ENCODE measurements around the gene ZMAT5. TPM values are rescaled to one million over a fixed set of nuclear protein-coding genes. Genes with fewer than 3 reads are reported as not detected.

ZMAT5 gene
- total RNA-seq, 1 experiment from 2014 or later, result 13.4 TPM

GRCh38 chr22:29731058-29731850, 35.6 kb downstream of the ZMAT5 start:
- H3K9me3 Mint-ChIP-seq, result no peaks in the 10 kb centered on the region
- no peak overlapping the region for H3K4me3 Mint-ChIP-seq
- peaks cover 12% of the 10 kb centered on the region for H3K4me1 Mint-ChIP-seq
- DNase-seq (ENCODE audit: low spot score) (no peak), ATAC-seq (no peak)
- H3K36me3 Mint-ChIP-seq, result no peaks in the 10 kb centered on the region
- no peaks in the 10 kb centered on the region; the same call in 1 of the 2 replicates for H3K27me3 Mint-ChIP-seq (ENCODE audit: low read depth)
- TF ChIP-seq KAT7 (CRISPR knock-in tag; IDR thresholded peaks at IDR 0.05; ENCODE audit: borderline replicate concordance), result no peak
- TF ChIP-seq GTF2I (CRISPR knock-in tag; conservative IDR thresholded peaks at IDR 0.05), result no peak
- no peak for TF ChIP-seq ARID4B (CRISPR knock-in tag; IDR thresholded peaks at IDR 0.05; ENCODE audit: borderline replicate concordance)
- no peak for TF ChIP-seq ZNF232 (CRISPR knock-in tag; IDR thresholded peaks at IDR 0.05)
- TF ChIP-seq CREB1 (CRISPR knock-in tag; IDR thresholded peaks at IDR 0.05), result no peak
- no peak for TF ChIP-seq ZNF263 (CRISPR knock-in tag; IDR thresholded peaks at IDR 0.05; ENCODE audit: low read depth)
- TF ChIP-seq ZNF317 (CRISPR knock-in tag; IDR thresholded peaks at IDR 0.05; ENCODE audit: borderline replicate concordance, low read depth), result no peak
- TF ChIP-seq ZNF416 (CRISPR knock-in tag; IDR thresholded peaks at IDR 0.05), result no peak
- TF ChIP-seq CTCF (IDR thresholded peaks at IDR 0.05), result no peak
- TF ChIP-seq ZNF281 (CRISPR knock-in tag; IDR thresholded peaks at IDR 0.05), result no peak
- TF ChIP-seq ATF2 (CRISPR knock-in tag; IDR thresholded peaks at IDR 0.05; ENCODE audit: borderline replicate concordance, low read depth), result no peak
- TF ChIP-seq ZNF219 (CRISPR knock-in tag; IDR thresholded peaks at IDR 0.05; ENCODE audit: borderline replicate concordance), result no peak
- TF ChIP-seq NFATC4 (CRISPR knock-in tag; IDR thresholded peaks at IDR 0.05), result no peak
- no peak for TF ChIP-seq PRRX2 (CRISPR knock-in tag; IDR thresholded peaks at IDR 0.05)
- no peak for TF ChIP-seq HMGXB4 (CRISPR knock-in tag; IDR thresholded peaks at IDR 0.05)
- TF ChIP-seq TEAD1 (CRISPR knock-in tag; IDR thresholded peaks at IDR 0.05), result no peak
- no peak for TF ChIP-seq USF1 (CRISPR knock-in tag; IDR thresholded peaks at IDR 0.05)
- ChIA-PET POLR2A (no interaction called here), CTCF (interaction anchor here (0.8 to 1.3 kb wide), 2 partner anchors 11 to 41 kb away, joined by 3 read pairs; no protein-coding TSS in a partner anchor)
- no peak overlapping the region for H3K27ac Mint-ChIP-seq

Measured in WTC11 (cell line).